ENCODE results near the gene PEMT. TPM values are rescaled to one million over a fixed set of nuclear protein-coding genes. Genes with fewer than 3 reads are reported as not detected.

The PEMT gene
- total RNA-seq, 1 donor from 2014 or later = 12.2 TPM

GRCh38 chr17:17538417-17539391 lies 52.8 kb downstream of the PEMT start:
- ChIA-PET CTCF (no interaction called here), POLR2A (no interaction called here)
- TF ChIP-seq CTCF (IDR thresholded peaks at IDR 0.05) = no peak
- Mint-ChIP-seq H3K4me3 (no peak overlapping the region), H3K36me3 (ENCODE audit: low read depth) (no peaks in the 10 kb centered on the region), H3K4me1 (no peaks in the 10 kb centered on the region), H3K27ac (no peak overlapping the region), H3K9me3 (no peaks in the 10 kb centered on the region), H3K27me3 (no peaks in the 10 kb centered on the region)
- intact Hi-C loops (cut with micrococcal nuclease) = no loop called here
- DNase-seq (no peak), ATAC-seq (ENCODE audit: low read depth) (no peak)

- ChIA-PET POLR2A (no interaction called here), CTCF (no interaction called here)
- Mint-ChIP-seq H3K36me3 (ENCODE audit: low read depth) (no peaks in the 10 kb centered on the region), H3K4me1 (no peaks in the 10 kb centered on the region), H3K27ac (no peak overlapping the region), H3K4me3 (no peak overlapping the region), H3K27me3 (no peaks in the 10 kb centered on the region), H3K9me3 (no peaks in the 10 kb centered on the region)
- ATAC-seq (ENCODE audit: low read depth) = no peak
- no peak for DNase-seq
- TF ChIP-seq CTCF (IDR thresholded peaks at IDR 0.05) = no peak
- intact Hi-C loops (cut with micrococcal nuclease) = no loop called here
Measured at GRCh38 chr17:17537311-17538099, 54.0 kb downstream of the PEMT start.

DNA sequence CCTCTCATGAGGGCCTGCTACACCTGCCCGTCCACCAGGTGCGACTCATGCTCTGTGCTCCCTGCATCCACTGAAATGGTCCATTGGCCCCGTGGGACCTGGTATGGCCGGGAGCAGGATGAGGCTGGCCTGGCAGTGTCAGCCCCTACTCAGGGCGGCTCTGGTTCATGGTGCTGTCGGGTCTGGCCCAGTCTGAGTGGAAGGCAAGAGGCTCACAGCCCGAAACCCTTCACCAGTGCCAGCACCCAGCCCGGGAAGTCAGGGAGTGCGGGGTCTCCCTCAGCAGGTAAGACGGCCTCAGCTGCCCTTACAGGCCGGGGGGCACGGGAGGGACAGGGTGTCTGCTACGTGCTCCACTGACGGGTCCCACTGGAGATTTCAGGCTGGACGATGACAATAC lies 54.8 kb downstream of the PEMT start:
- no peak for ATAC-seq (ENCODE audit: low read depth)
- intact Hi-C loops (cut with micrococcal nuclease) = no loop called here
- Mint-ChIP-seq H3K36me3 (ENCODE audit: low read depth) (no peaks in the 10 kb centered on the region), H3K9me3 (no peaks in the 10 kb centered on the region), H3K27me3 (no peaks in the 10 kb centered on the region), H3K27ac (no peak overlapping the region), H3K4me1 (no peaks in the 10 kb centered on the region), H3K4me3 (no peak overlapping the region)
- no peak for TF ChIP-seq CTCF (IDR thresholded peaks at IDR 0.05)
- CTCF ChIA-PET = no interaction called here
- DNase-seq = no peak
- POLR2A ChIA-PET = no interaction called here

DNA sequence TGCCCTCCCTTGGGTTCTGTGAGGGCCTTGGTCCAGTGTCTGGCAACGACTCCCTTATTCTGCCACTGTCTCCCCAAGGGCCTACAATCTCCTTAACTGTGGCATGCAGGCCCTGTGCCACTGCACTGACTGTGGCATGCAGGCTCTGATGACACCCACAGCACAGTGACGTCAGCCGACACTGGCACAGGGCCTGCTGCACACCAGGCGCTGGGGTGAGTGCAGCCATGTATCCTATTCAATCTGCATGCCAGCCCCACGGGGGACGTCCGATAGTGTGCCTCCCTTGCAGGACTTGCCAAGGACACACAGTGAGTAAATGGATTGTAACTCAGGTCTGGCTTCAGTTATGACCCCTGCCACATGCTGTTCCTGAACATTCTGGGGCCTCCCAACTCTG lies 55.6 kb downstream of the PEMT start:
- H3K27ac Mint-ChIP-seq = no peak overlapping the region
- no peaks in the 10 kb centered on the region for H3K27me3 Mint-ChIP-seq
- no peaks in the 10 kb centered on the region for H3K9me3 Mint-ChIP-seq
- H3K4me1 Mint-ChIP-seq = no peaks in the 10 kb centered on the region
- ChIA-PET POLR2A (no interaction called here), CTCF (no interaction called here)
- ATAC-seq (ENCODE audit: low read depth) = no peak
- no peak for TF ChIP-seq CTCF (IDR thresholded peaks at IDR 0.05)
- H3K36me3 Mint-ChIP-seq (ENCODE audit: low read depth) = no peaks in the 10 kb centered on the region
- H3K4me3 Mint-ChIP-seq = no peak overlapping the region
- intact Hi-C loops (cut with micrococcal nuclease) = no loop called here
- no peak for DNase-seq

- intact Hi-C loops (cut with micrococcal nuclease) = no loop called here
Measured at GRCh38 chr17:17533901-17534441, 57.5 kb downstream of the PEMT start.

More at GRCh38 chr17:17533901-17534441, 57.5 kb downstream of the PEMT start:
- H3K9me3 Mint-ChIP-seq = no peaks in the 10 kb centered on the region
- ChIA-PET POLR2A (no interaction called here), CTCF (interaction anchor here (1.2 kb wide), 1 partner anchor 85 kb away, joined by 3 read pairs; no protein-coding TSS in a partner anchor)
- H3K4me3 Mint-ChIP-seq = no peak overlapping the region
- no peaks in the 10 kb centered on the region for H3K4me1 Mint-ChIP-seq
- no peaks in the 10 kb centered on the region for H3K36me3 Mint-ChIP-seq (ENCODE audit: low read depth)
- TF ChIP-seq CTCF (IDR thresholded peaks at IDR 0.05) = no peak
- H3K27ac Mint-ChIP-seq = no peak overlapping the region
- no peak for DNase-seq
- H3K27me3 Mint-ChIP-seq = no peaks in the 10 kb centered on the region
- no peak for ATAC-seq (ENCODE audit: low read depth)

All from activated B cell treated with CpG ODN at 0.5 μM for 24 hours (primary cell).